ENCODE data around the gene G6PC2.
"Not testable (repeated sequence)": the region's sequence is repeated elsewhere in the genome, so short reads cannot be mapped to it uniquely, and the experiment has no call there.

The G6PC2 gene

DNA sequence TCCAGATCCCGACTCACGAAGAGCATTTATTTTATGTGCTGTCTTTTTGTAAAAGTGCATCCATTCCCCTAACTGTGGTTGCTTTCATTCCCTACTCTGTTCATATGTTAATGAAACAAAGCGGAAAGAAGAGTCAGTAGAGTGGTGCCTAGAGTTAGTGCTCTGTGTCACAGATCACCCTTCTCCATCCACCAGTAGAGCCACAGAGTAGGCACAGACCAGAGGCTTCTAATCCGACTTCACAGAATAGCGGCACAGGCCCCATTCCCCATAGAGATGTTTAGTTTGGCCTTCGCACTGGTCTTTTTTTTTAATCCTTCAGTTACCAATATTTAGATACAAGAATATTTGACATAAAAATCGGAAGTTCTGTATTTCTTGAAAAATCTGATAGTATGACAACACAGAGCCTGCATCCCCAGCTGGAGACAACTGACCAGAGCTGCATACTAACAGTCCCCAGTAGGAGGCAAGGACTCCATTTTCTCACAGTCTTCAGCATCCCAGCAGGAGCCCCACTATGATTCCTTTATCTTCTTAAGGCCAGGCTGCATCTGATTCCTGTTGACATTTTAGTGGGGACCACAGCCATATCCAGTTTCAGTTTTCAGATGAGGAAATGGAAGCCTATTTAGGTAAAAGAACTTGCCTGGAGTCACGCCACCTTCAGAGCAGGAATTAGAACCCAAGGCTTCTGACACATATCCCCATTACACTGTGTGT, 7.0 kb downstream of the G6PC2 start:
- no peak for DNase-seq

DNA sequence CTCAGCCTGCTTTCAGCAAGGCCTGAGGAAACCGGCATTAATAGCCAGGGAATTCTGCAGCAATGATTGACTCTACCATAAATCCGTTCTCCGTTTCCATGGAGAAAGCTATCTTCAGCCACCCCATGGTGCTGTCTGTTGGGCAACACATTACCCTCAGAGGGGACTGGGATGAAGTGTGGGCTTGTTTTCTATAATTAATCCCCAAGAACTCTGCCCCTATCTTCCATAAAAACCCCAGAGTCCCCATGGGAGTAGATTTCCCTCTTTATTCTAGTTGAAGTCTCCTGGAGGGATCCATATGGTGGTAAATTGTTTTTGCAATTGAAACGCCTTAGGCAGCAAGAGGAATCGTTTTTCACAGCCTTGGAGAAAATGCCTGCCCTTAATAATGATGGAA, 9.2 kb downstream of the G6PC2 start:
- DNase-seq: no peak

DNA sequence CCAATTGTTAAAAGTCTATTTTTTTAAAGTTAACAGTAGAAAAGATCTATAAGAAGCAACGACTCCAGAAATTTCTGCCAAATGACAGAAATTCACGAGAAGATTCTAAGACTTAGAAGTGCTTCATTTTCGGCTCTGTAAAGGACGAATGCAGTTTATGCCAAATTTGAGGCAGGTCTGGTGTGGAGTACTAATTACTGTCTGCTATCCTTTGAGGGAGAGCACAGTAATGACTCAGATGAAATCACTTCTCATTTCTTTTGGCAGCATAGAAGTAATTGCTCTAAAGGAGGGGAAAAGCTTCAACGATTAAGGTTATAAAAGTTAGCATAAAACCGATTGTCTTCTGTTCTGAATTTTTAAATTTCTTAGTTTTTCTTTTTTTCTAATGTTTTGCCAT, 11.4 kb downstream of the G6PC2 start:
- DNase-seq: no peak

DNA sequence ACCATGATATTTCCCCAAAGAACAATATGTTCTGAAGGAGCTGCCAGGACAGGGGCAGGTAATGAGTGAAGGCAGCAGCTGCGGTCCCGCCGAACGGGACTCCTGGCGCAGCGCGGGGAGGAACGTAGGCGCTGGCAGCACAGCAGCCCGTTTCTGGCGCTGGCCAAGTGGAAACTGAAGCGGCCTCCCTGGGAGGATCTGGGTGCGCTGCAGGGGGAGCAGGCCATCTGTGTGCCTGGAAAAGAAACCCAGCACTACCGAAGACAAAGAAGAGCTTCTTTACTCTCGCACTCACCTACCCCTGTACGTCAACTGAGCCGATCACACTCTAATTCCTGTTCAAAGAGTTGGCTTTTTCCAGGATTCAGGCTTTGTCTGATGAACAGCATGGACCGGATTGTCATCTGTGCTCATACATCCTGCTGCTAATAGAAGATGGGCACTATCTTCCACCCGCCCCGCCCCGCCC, 11.8 kb downstream of the G6PC2 start:
- DNase-seq: no peak

DNA sequence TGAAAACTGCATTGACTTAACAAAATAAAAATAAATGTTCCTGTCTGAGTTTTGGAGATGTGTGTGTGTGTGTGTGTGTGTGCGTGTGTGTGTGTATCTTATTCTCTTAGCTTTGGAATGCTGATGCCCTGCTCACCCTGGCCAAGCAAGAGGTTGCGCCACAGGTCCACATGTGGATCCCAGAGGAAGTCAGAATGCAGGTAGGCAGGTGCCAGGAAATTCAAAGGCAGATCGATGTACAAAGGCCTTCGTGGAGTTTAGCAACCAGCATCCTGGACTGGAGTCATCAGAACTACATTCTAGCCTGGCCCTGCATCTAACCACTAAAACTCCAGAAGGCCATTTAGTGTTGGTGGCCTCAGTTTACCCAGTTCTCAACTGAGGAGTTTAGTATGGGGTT, 12.4 kb downstream of the G6PC2 start:
- no peak for DNase-seq

DNA sequence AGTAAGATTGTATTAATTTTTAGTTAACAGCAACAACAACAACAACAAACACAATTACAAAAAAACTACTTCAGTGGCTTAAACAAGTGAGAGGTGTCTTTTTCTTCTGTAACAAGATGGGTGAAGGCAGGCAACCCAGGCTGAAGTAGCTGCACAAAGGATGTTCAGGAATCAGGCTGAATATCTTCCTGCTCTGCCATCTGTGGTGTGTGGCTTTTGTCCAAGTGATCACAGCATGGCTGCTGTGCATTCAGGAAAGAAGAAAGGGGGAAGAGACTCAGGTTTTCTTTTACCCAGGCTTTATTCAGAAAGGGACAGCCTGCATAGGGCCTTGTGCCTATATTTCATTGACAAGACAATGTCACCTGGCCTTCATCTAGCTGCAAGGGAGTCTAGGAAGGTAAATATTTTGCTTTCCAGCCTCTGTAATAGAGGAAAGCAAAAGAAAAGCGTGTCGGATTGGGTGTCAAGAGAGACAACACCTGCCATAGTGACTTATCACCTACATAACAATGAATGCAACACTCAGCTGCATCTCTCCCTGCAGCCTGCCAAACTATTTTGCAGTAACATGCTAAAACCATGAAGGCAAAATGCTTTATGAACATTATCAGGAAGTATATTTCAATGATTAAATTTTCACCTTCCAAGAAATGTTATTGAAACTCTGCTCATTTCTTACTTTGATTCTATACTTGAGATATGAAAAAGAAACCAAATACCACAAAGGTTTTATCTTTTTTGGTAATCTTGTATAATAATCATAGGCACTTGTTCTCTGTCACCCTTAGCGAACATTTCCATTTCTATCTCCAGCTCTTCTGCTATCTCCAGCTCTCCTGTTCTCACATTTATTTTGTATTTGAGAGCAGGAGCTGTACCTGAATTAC, 14.6 kb downstream of the G6PC2 start:
- no peak for DNase-seq

DNA sequence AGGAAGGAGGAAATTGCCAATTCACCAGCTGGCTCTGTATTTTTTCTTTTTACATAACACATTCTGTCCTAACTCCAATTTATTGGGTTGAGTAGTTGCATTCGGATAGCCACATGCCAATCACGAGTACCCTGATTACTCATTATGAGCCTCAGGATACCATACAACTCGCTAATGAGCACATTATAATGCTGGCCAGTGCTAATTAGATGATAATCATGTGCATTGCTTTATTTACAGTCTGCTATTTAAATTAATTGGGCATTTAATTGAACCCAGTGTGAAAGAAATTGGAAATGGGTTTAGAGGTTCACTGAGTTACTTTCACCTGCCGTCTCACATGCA, 15.2 kb downstream of the G6PC2 start:
- DNase-seq: no peak

DNA sequence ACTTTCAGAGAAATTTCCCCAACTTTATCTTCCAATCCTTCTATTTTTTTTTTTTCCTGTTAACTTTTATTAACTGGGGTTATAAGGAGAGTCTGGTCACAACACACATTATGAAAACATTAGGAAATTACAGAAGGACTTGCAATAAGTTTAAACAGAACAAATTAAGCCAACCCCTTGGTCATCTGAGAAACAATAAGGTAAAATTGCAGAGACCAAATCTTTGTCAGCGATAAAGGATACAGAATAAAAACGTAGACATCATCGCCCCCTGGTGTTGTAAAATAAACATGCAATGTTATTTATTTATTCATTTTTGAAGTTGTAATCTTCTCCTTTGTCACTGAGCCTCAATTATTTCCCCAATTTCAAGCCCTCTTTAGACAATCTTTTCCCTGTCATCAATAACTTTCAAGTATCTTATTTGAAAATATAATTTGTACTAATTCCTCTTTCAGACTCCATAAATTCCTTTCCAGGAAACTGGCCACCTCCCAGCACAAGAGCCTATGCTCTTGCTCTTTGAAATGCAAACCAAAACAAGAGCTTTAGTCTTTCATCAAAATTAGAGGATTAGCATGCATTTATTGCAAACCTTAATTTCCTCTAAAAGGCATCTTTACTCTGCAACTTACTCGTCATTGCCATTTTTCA, 19.5 kb downstream of the G6PC2 start:
- no peak for DNase-seq

DNA sequence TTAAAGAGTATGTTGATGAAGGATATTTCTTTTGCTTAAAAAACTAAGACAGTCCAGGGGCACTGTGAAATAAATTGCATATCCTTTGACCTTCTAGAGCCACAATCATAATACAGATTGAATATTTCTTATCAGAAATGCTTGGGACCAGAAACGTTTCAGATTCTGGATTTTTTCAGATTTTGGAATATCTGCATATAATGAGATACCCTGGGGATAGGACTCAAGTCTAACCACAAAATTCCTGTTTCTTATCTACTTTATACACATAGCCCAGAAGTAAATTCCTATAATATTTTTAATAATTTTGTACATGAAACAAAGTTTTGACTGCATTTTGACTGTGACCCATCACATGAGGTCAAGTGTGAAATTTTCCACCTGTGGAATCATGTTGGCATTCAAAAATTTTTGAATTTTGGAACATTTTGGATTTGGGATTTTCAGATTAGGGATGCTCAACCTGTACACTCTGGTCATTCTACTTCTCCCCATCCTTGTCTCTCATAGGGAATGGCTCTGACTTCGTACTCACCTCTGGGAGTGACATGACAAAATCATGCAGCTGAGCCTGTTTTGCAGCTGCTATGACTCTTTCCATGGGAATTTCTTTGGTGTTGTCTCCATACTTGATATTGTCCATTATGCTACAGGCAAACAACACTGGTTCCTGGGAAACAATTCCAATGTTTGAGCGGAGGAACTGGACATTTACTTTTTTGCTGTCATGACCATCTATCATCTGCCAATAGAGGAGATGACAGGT, 25.7 kb downstream of the G6PC2 start:
- DNase-seq: no peak

DNA sequence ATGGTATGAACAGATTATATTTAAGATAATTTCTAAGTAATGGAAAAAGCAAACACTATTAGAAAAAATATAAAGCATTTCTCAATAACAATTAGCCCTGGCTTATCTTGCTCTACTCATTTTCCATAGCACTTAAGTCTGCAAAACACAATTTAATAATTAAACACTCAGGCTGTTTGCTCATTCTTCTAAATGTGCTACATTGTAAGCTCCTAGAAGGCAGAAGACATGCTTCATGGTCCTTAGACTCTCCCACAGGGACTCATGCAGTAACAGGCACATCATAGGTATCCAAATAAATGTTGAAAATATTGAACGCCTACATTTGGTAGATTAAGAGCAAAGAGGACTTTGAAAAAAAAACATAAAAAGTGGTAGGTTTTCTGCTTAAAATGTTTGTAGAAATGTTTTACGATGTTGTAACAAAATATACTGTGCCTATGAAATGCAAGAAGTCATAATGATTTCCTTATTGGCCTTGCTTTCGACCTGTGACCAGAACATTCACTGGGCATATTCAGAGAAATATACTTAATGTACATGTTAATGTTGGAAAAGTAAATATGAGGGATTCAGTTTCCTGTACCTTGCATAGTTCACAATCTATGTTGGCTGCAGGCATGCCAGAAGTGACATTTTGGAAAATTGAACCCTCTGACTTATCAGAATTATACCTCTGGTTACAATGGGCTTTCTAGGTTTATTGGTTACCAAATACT, 27.2 kb downstream of the G6PC2 start:
- DNase-seq: no peak

DNA sequence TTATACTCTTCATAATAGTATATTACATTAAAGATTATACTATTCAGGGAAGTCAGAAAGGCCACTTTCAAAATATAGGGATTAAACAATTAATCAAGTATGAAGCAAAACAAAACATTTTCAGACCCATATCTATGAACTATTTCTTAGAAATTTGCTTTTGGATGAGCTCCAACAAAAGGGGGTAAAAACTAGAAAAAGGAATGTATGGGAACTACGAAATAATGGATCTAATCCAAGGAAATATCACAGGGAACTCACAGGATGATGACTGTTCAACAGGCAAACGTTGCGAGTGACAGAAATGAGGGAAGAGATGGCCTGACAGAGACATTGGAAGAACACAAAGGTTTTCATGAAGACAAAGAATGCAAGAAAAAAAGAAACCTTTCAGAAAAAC, 27.9 kb downstream of the G6PC2 start:
- no peak for DNase-seq

DNA sequence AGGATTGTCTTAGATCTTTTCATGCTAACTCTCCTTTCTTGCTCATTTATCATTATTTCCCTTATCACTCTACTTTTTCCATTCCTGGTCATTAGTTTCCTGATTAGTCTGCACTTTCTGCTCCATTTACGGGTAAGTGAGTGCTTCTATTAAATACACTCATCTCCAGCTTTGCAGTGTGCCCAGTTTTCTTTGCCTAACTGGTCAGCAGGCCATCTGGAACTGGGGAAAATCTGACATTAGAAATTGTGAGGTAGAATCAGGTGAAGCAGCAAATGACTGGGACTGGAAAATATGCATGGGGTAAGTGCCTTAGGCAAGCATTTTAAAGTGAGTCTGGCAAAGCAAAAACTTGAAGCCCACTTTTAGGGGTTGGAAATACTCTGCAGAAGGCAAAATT, 29.2 kb downstream of the G6PC2 start:
- no peak for DNase-seq

DNA sequence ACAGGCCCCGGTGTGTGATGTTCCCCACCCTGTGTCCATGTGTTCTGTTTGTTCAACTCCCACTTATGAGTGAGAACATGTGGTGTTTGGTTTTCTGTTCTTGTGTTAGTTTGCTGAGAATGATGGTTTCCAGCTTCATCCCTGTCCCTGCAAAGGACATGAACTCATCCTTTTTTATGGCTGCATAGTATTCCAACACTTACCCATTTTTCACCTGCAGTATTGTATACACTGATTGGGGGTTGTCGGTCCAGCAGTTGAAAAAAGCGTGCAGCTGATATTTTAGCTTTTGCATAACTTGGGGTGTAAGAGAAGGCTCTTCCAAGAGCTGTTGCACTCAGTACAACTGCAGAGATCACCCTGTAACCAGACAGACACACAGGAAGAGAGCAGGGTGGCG, 31.1 kb downstream of the G6PC2 start:
- DNase-seq: not testable (repeated sequence)

DNA sequence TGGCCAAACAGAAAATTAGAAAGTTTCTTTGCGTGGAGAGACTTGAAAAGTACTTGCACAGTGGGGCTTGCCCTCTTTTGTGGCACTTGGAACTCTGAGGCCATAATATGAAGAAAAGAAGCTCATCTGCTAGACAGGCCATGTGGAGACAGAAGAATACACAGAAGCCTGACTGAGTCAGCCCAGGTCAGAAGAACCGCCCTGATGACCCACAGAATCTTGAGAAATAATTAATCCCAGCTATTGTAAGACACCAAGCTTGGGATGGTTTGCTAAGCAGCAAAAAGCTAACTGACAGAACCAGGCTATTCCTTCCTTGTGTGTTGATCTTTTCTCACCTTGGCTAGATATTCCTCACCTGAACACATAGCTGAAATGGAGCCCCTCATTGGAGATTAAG, 33.7 kb downstream of the G6PC2 start:
- DNase-seq: no peak

DNA sequence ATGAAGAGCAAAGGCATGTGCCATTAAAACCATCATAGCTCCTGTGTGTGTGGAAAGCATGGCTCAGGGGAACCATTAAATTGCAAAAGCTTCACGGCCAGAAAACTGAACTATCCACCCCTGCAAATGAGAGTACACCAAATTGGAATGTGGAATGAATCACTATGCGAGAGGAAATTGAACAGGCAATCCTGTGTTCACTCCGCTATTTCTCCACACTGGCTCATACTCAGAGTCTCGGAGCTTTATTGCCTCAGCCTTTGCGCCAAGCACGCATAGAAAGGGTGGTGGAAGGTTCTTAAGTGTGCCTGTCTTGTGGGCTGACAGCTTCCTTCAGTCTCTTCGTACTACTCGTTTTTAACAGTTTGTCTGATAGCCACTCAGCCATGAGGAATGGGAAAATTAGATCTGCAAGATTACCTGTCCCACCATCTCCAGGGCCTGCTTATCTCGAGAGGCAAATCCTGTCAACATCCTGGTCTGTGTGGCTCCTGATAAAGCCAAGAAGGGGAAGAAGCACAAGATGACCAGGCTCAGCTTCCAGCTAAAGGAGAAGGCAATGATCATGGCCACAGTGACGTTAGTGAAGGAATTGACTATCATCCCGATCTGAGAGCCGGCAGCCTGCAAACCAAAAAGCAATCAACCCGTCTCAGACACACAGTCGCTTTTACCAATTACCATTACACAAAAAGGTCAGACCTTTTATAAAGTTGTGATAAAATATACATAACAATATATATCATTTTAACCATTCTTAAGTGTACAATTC, 34.9 kb downstream of the G6PC2 start:
- no peak for DNase-seq

DNA sequence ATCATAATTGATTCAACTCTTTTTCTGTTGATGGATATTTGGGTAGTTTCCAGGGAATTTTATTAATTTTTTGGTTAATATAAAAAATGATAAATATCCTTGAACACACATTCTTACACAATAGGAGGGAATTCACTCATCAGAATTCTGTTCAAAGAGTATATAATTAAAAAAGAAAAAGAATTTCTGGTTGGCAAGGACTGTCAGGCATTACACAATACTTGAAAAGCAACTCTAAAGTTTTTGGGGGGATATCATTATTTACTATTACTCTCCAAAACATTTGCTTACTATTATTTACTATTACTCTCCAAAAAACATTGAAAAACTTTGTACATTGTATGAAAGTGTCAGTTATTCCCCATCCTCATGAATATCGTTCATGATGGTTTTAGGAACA, 38.0 kb downstream of the G6PC2 start:
- no peak for DNase-seq

DNA sequence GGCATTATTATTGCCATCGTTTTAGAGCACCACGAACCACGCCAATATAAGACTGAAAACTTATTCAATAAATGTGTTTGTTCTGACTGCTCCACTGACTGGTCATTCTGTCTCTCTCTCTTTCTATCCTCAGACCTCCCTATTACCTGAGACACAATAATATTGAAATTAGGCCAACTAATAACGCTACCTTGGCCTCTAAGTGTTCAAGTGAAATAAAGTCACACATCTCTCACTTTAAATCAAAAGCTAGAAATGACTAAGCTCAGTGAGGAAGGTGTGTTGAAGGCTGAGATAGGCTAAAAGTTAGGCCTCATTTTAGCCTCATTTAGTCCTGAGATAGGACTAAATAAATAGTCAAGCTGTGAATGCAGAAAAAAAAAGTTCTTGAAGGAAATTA, 38.8 kb downstream of the G6PC2 start:
- no peak for DNase-seq

DNA sequence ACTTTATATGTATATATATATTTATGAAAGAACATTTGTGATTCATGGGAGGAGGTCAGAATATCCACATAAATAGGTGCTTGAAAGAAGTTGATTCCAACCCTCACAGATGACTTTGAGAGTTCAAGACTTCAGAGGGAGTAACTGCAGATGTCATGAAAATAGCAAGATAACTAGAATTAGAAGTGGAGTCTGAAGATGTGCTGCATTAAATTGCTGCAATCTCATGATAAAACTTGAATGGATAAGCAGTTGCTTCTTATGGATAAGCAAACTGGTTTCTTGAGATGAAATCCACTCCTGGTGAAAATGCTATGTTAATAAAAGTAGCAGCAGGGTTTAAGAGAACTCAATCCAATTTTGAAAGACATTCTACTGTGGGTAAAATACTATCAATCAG, 40.2 kb downstream of the G6PC2 start:
- no peak for DNase-seq

DNA sequence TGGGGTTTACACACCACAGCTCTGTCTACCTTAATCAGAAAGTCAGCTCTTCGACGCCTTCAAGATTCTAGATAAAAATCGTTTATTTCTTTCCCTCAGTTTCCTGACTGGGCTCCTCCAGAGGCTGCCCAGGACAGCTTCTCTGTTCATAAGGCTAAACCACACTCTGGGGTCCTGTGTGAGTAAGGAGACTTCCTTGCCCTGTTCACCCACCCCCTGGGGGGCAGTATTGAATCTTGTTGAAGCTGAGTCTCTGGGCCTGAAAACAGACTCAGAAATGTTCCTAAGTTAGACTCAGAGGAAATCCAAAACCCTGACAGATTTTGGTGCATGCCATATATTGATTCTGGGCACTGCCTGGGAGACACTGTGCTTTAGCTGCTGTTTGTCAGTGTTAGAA, 43.0 kb downstream of the G6PC2 start:
- no peak for DNase-seq

DNA sequence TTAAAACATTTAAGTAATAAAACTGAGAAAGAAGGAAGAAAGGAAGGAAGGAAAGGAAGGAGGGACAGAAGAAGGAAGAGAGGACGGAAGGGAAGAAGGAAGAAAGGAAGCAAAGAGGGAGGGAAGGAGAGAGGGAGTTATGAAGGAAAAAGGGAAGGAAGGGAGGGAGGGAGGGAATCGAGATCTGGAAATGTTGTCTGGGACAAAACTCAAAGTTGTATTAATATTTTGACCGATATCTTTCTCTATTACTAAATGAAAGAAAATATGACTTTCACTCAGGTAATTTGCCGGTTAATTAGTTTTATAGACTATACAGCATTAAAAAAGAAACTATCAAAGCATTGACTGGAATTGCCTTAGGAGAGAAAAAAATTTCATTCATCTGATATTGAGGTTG, 44.4 kb downstream of the G6PC2 start:
- DNase-seq: no peak

DNA sequence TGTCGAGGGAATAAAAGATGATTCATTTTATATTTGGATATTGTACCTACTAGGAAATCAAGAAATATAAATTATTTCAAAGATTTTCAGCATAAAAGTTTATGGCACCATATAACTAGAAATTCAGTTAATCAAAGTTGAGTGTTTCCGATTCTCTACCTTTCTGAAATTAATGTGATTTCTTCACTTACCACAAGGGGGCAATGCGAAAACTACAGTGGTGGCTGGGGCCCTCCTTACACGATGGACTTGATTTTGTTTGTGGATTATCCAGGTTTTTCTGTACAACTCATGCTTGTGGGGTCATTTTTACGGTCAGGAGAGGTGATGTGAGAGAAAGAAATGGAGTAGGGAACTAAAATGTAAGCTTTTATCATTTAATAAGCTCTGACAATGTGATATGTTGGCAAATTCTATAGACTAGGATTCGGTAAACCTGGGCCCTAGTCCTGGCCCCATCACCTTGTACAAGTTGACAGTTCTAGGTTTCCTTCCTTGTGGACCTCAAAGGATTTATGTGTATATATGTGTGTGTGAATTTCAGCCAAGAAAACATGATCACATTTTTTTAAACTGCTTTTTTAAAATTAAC, 47.6 kb downstream of the G6PC2 start:
- DNase-seq: no peak

All from stimulated activated CD4-positive, alpha-beta T cell treated with anti-CD3 and anti-CD28 coated beads, Interleukin-4, amount 100 ng/mL, for 1 hour (primary cell).